ENCODE data around the gene MEI1. TPM values are rescaled to one million over a fixed set of nuclear protein-coding genes. Genes with fewer than 3 reads are reported as not detected.
"Not testable (repeated sequence)": the region's sequence is repeated elsewhere in the genome, so short reads cannot be mapped to it uniquely, and the experiment has no call there.

Gene MEI1
- total RNA-seq, 3 donors from 2014 or later, result 1.3 to 12.1 (median 4.3) TPM

GRCh38 chr22:41731609-41732008, 32.3 kb downstream of the MEI1 start:
- Histone ChIP-seq H3K9me3 (no peaks in the 10 kb centered on the region), H3K4me1 (no peaks in the 10 kb centered on the region), H3K27me3 (no peaks in the 10 kb centered on the region), H3K27ac (no peak overlapping the region), H3K4me3 (no peak overlapping the region), H3K36me3 (no peaks in the 10 kb centered on the region)
- intact Hi-C loops (cut with DNase I; ENCODE audit: low total_unique reads), result no loop called here
- no peak for DNase-seq (ENCODE audit: low spot score in 2 of 2)
- TF ChIP-seq POLR2A (IDR thresholded peaks at IDR 0.05) (no peak), POLR2AphosphoS5 (IDR thresholded peaks at IDR 0.05) (no peak), CTCF (IDR thresholded peaks at IDR 0.05) (no peak)

- TF ChIP-seq POLR2AphosphoS5 (IDR thresholded peaks at IDR 0.05), result no peak
- H3K4me3 ChIP-seq, result no peak overlapping the region
- no peak for DNase-seq (ENCODE audit: low spot score in 2 of 2)
- no peaks in the 10 kb centered on the region for H3K27me3 ChIP-seq
- no peaks in the 10 kb centered on the region for H3K9me3 ChIP-seq
- no peaks in the 10 kb centered on the region for H3K36me3 ChIP-seq
- no peak overlapping the region for H3K27ac ChIP-seq
- intact Hi-C loops (cut with DNase I; ENCODE audit: low total_unique reads), result no loop called here
- H3K4me1 ChIP-seq, result no peaks in the 10 kb centered on the region
These were observed 32.9 kb downstream of the MEI1 start for GRCh38 chr22:41732096-41732772.

- H3K9me3 ChIP-seq; H3K4me3 ChIP-seq; H3K27me3 ChIP-seq; H3K36me3 ChIP-seq; H3K4me1 ChIP-seq; H3K27ac ChIP-seq; intact Hi-C loops (cut with DNase I; ENCODE audit: low total_unique reads); DNase-seq (ENCODE audit: low spot score in 2 of 2): not testable (repeated sequence)
These were observed 33.9 kb downstream of the MEI1 start for GRCh38 chr22:41733241-41733640.

- TF ChIP-seq POLR2AphosphoS5 (IDR thresholded peaks at IDR 0.05), result no peak
- no peak for TF ChIP-seq POLR2A (IDR thresholded peaks at IDR 0.05)
- TF ChIP-seq CTCF (IDR thresholded peaks at IDR 0.05), result no peak
- intact Hi-C loops (cut with DNase I; ENCODE audit: low total_unique reads), result loop anchor here (5.0 kb wide), 1 partner anchor 1328 kb away; no protein-coding TSS in a partner anchor
- Histone ChIP-seq H3K4me1 (no peaks in the 10 kb centered on the region), H3K9me3 (no peaks in the 10 kb centered on the region), H3K4me3 (no peak overlapping the region), H3K27ac (no peak overlapping the region), H3K36me3 (no peaks in the 10 kb centered on the region), H3K27me3 (no peaks in the 10 kb centered on the region)
- DNase-seq (ENCODE audit: low spot score in 2 of 2), result no peak
These were observed 40.3 kb downstream of the MEI1 start for GRCh38 chr22:41739576-41739975.

- Histone ChIP-seq H3K9me3 (no peaks in the 10 kb centered on the region), H3K36me3 (no peaks in the 10 kb centered on the region)
- intact Hi-C loops (cut with DNase I; ENCODE audit: low total_unique reads), result no loop called here
These were observed 43.6 kb downstream of the MEI1 start for GRCh38 chr22:41742918-41743317.

More at GRCh38 chr22:41742918-41743317, 43.6 kb downstream of the MEI1 start:
- no peak for DNase-seq (ENCODE audit: low spot score in 2 of 2)
- Histone ChIP-seq H3K27ac (no peak overlapping the region), H3K4me1 (no peaks in the 10 kb centered on the region), H3K4me3 (no peak overlapping the region), H3K27me3 (no peaks in the 10 kb centered on the region)
- no peak for TF ChIP-seq POLR2AphosphoS5 (IDR thresholded peaks at IDR 0.05)
- TF ChIP-seq POLR2A (IDR thresholded peaks at IDR 0.05), result no peak
- TF ChIP-seq CTCF (IDR thresholded peaks at IDR 0.05), result no peak
